ENCODE data around the gene ASTN2. TPM values are rescaled to one million over a fixed set of nuclear protein-coding genes. Genes with fewer than 3 reads are reported as not detected.

Gene ASTN2
- polyA plus RNA-seq, 1 donor from 2014 or later = 6.8 TPM

- Histone ChIP-seq H4K20me1 (ENCODE audit: insufficient read depth) (no peaks in the 10 kb centered on the region), H3K4me2 (ENCODE audit: low read length) (no peak overlapping the region), H3K4me3 (ENCODE audit: low read length) (no peak overlapping the region), H3K9me2 (ENCODE audit: insufficient read depth, low read length) (no peaks in the 10 kb centered on the region), H3K36me3 (ENCODE audit: insufficient read depth, low read length) (no peaks in the 10 kb centered on the region), H3K27ac (ENCODE audit: low read length) (no peak overlapping the region), H2AFZ (ENCODE audit: low read depth, low read length) (no peak overlapping the region), H3K27me3 (ENCODE audit: insufficient read depth, low read depth, low read length) (no peaks in the 10 kb centered on the region), H3F3A (ENCODE audit: insufficient read depth, low read length, poor library complexity, severe bottlenecking) (no peaks in the 10 kb centered on the region), H3K9me3 (ENCODE audit: low read length) (no peaks in the 10 kb centered on the region), H3K79me2 (replicated peaks; ENCODE audit: insufficient read depth, low read length) (no peaks in the 10 kb centered on the region), H3K9ac (ENCODE audit: low read length) (no peak overlapping the region)
- TF ChIP-seq EP300 (conservative IDR thresholded peaks at IDR 0.05; ENCODE audit: poor library complexity, severe bottlenecking) (no peak), MXI1 (conservative IDR thresholded peaks at IDR 0.05; ENCODE audit: poor library complexity, severe bottlenecking) (no peak), RAD21 (conservative IDR thresholded peaks at IDR 0.05) (no peak), CTCF (IDR thresholded peaks at IDR 0.05; ENCODE audit: poor library complexity, severe bottlenecking) (no peak), TAF1 (IDR thresholded peaks at IDR 0.05; ENCODE audit: low read depth) (no peak), EZH2 (IDR thresholded peaks at IDR 0.05; ENCODE audit: borderline replicate concordance, insufficient read depth, low read length, poor library complexity, severe bottlenecking) (no peak), REST (IDR thresholded peaks at IDR 0.05; ENCODE audit: borderline replicate concordance) (no peak), POLR2AphosphoS5 (IDR thresholded peaks at IDR 0.05) (no peak), SMC3 (conservative IDR thresholded peaks at IDR 0.05; ENCODE audit: poor library complexity) (no peak)
Measured at GRCh38 chr9:116393198-116393597, 1021.7 kb downstream of the ASTN2 start.

GRCh38 chr9:116391306-116391900 lies 1023.5 kb downstream of the ASTN2 start:
- H3K9ac ChIP-seq (ENCODE audit: low read length) = no peak overlapping the region
- H3K4me2 ChIP-seq (ENCODE audit: low read length) = no peak overlapping the region
- H4K20me1 ChIP-seq (ENCODE audit: insufficient read depth) = no peaks in the 10 kb centered on the region
- H3K4me3 ChIP-seq (ENCODE audit: low read length) = no peak overlapping the region
- no peaks in the 10 kb centered on the region for H3K79me2 ChIP-seq (replicated peaks; ENCODE audit: insufficient read depth, low read length)
- no peaks in the 10 kb centered on the region for H3K9me3 ChIP-seq (ENCODE audit: low read length)
- no peaks in the 10 kb centered on the region for H3K27me3 ChIP-seq (ENCODE audit: insufficient read depth, low read depth, low read length)
- no peaks in the 10 kb centered on the region for H3K9me2 ChIP-seq (ENCODE audit: insufficient read depth, low read length)
- H3K36me3 ChIP-seq (ENCODE audit: insufficient read depth, low read length) = no peaks in the 10 kb centered on the region
- H2AFZ ChIP-seq (ENCODE audit: low read depth, low read length) = no peak overlapping the region
- no peak for TF ChIP-seq EZH2 (IDR thresholded peaks at IDR 0.05; ENCODE audit: borderline replicate concordance, insufficient read depth, low read length, poor library complexity, severe bottlenecking)
- TF ChIP-seq SMC3 (conservative IDR thresholded peaks at IDR 0.05; ENCODE audit: poor library complexity) = no peak
- TF ChIP-seq RAD21 (conservative IDR thresholded peaks at IDR 0.05) = no peak
- no peak for TF ChIP-seq CTCF (IDR thresholded peaks at IDR 0.05; ENCODE audit: poor library complexity, severe bottlenecking)
- no peak for TF ChIP-seq MXI1 (conservative IDR thresholded peaks at IDR 0.05; ENCODE audit: poor library complexity, severe bottlenecking)
- TF ChIP-seq EP300 (conservative IDR thresholded peaks at IDR 0.05; ENCODE audit: poor library complexity, severe bottlenecking) = no peak
- no peak for TF ChIP-seq TAF1 (IDR thresholded peaks at IDR 0.05; ENCODE audit: low read depth)
- TF ChIP-seq POLR2AphosphoS5 (IDR thresholded peaks at IDR 0.05) = no peak
- TF ChIP-seq REST (IDR thresholded peaks at IDR 0.05; ENCODE audit: borderline replicate concordance) = no peak
- H3F3A ChIP-seq (ENCODE audit: insufficient read depth, low read length, poor library complexity, severe bottlenecking) = no peaks in the 10 kb centered on the region
- H3K27ac ChIP-seq (ENCODE audit: low read length) = no peak overlapping the region
